Measurements from ENCODE around the gene VPS54. TPM values are rescaled to one million over a fixed set of nuclear protein-coding genes. Genes with fewer than 3 reads are reported as not detected.

Gene VPS54
- total and polyA plus RNA-seq, 4 donors, result 4.5 to 25.1 (median 13.3) TPM

GRCh38 chr2:64052463-64053241, 33.4 kb upstream of the VPS54 start:
- no peak overlapping the region for H3K9ac ChIP-seq (ENCODE audit: low read depth in 1 of 2, low read length in 2 of 2)
- H3K4me3 ChIP-seq (ENCODE audit: low read depth in 1 of 3, low read length in 3 of 3), result no peak overlapping the region
- H3K36me3 ChIP-seq (ENCODE audit: control insufficient read depth in 4 of 4, insufficient read depth in 3 of 4, low read depth in 1 of 4, low read length in 3 of 4), result no peaks in the 10 kb centered on the region
- DNase-seq (ENCODE audit: low spot score), result no peak
- 86% methylated on average over 3 of the region's 3 CpGs for WGBS
- TF ChIP-seq, protein P1, sequence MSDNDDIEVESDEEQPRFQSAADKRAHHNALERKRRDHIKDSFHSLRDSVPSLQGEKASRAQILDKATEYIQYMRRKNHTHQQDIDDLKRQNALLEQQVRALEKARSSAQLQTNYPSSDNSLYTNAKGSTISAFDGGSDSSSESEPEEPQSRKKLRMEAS (IDR thresholded peaks at IDR 0.05), result no peak
- no peak for TF ChIP-seq RXRA (IDR thresholded peaks at IDR 0.05)
- TF ChIP-seq EGR1 (IDR thresholded peaks at IDR 0.05; ENCODE audit: low read depth in 2 of 2), result no peak
- TF ChIP-seq RAD21 (IDR thresholded peaks at IDR 0.05), result peak; percentile 8 to 33
- TF ChIP-seq FOXA1 (IDR thresholded peaks at IDR 0.05), result no peak
- TF ChIP-seq HNF4G (IDR thresholded peaks at IDR 0.05), result no peak
- no peak for TF ChIP-seq HNF4A (conservative IDR thresholded peaks at IDR 0.05)
- TF ChIP-seq FOXA2 (IDR thresholded peaks at IDR 0.05), result no peak
- no peak for TF ChIP-seq JUND (IDR thresholded peaks at IDR 0.05)
- TF ChIP-seq REST (IDR thresholded peaks at IDR 0.05), result no peak
- no peak for TF ChIP-seq TAF1 (conservative IDR thresholded peaks at IDR 0.05)
- TF ChIP-seq, protein P2, sequence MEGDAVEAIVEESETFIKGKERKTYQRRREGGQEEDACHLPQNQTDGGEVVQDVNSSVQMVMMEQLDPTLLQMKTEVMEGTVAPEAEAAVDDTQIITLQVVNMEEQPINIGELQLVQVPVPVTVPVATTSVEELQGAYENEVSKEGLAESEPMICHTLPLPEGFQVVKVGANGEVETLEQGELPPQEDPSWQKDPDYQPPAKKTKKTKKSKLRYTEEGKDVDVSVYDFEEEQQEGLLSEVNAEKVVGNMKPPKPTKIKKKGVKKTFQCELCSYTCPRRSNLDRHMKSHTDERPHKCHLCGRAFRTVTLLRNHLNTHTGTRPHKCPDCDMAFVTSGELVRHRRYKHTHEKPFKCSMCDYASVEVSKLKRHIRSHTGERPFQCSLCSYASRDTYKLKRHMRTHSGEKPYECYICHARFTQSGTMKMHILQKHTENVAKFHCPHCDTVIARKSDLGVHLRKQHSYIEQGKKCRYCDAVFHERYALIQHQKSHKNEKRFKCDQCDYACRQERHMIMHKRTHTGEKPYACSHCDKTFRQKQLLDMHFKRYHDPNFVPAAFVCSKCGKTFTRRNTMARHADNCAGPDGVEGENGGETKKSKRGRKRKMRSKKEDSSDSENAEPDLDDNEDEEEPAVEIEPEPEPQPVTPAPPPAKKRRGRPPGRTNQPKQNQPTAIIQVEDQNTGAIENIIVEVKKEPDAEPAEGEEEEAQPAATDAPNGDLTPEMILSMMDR (IDR thresholded peaks at IDR 0.05; ENCODE audit: low read depth, low read length, missing input control), result no peak
- no peak for TF ChIP-seq YY1 (IDR thresholded peaks at IDR 0.05)
- TF ChIP-seq ZBTB33 (IDR thresholded peaks at IDR 0.05), result no peak
- no peak for TF ChIP-seq GABPA (IDR thresholded peaks at IDR 0.05 in 1 of 2, conservative IDR thresholded peaks at IDR 0.05 in 1 of 2)
- TF ChIP-seq NR2F2 (IDR thresholded peaks at IDR 0.05), result peak; percentile 55
- no peaks in the 10 kb centered on the region for H3K9me3 ChIP-seq (ENCODE audit: control insufficient read depth in 4 of 4, low read length in 3 of 4)
- H3K27ac ChIP-seq (ENCODE audit: low read depth in 1 of 2, low read length in 2 of 2), result no peak overlapping the region
- H3K27me3 ChIP-seq (ENCODE audit: control insufficient read depth in 4 of 4, insufficient read depth in 4 of 4, low read length in 3 of 4), result no peaks in the 10 kb centered on the region
- peaks cover 0 to 6% (median 0%) of the 10 kb centered on the region in 4 donors for H3K4me1 ChIP-seq (ENCODE audit: control insufficient read depth in 4 of 4, insufficient read depth in 4 of 4, low read length in 3 of 4)

All from liver (tissue), 9 donors.